GM21515 (cell line): ENCODE data around the gene PSENEN.
"Not testable (repeated sequence)": the region's sequence is repeated elsewhere in the genome, so short reads cannot be mapped to it uniquely, and the experiment has no call there.

Experiments
- ATAC-seq: cut with Tn5 transposase; IDR thresholded peaks from one replicate; pipeline ENCODE4 v1.9.1; 2021; ENCODE audit not compliant: unreplicated experiment

The PSENEN gene

GRCh38 chr19:35768082-35768421, 22.6 kb downstream of the PSENEN start:
- no peak for ATAC-seq

GRCh38 chr19:35772362-35772761, 26.9 kb downstream of the PSENEN start:
- not testable (repeated sequence) for ATAC-seq

- ATAC-seq = no peak
Observed at GRCh38 chr19:35773020-35773806, 27.8 kb downstream of the PSENEN start.

GRCh38 chr19:35774274-35775045, 29.0 kb downstream of the PSENEN start:
- no peak for ATAC-seq

GRCh38 chr19:35775046-35775297, 29.5 kb downstream of the PSENEN start:
- ATAC-seq = no peak

- peak; percentile 91 for ATAC-seq
Observed at GRCh38 chr19:35775298-35776101, 30.0 kb downstream of the PSENEN start, which contains the start of gene ARHGAP33. ARHGAP33 (plus strand) TSS chr19:35775564; CDS start chr19:35775659, 95 bp downstream.

- no peak for ATAC-seq
Observed at GRCh38 chr19:35776102-35776788, 30.8 kb downstream of the PSENEN start.

- no peak for ATAC-seq
Observed at GRCh38 chr19:35777086-35777841, 31.8 kb downstream of the PSENEN start.

GRCh38 chr19:35777961-35778360, 32.5 kb downstream of the PSENEN start:
- no peak for ATAC-seq

GRCh38 chr19:35779033-35779432, 33.6 kb downstream of the PSENEN start:
- no peak for ATAC-seq

GRCh38 chr19:35780058-35780457, 34.6 kb downstream of the PSENEN start:
- no peak for ATAC-seq

- no peak for ATAC-seq
Observed at GRCh38 chr19:35780717-35781116, 35.3 kb downstream of the PSENEN start.

- ATAC-seq = no peak
Observed at GRCh38 chr19:35781650-35782049, 36.2 kb downstream of the PSENEN start.

- ATAC-seq = no peak
Observed at GRCh38 chr19:35782589-35782988, 37.1 kb downstream of the PSENEN start.

- ATAC-seq = no peak
Observed at GRCh38 chr19:35783469-35784434, 38.3 kb downstream of the PSENEN start.

GRCh38 chr19:35784503-35785338, 39.3 kb downstream of the PSENEN start:
- no peak for ATAC-seq

- ATAC-seq = no peak
Observed at GRCh38 chr19:35785339-35785627, 39.8 kb downstream of the PSENEN start.

- no peak for ATAC-seq
Observed at GRCh38 chr19:35786299-35787160, 41.1 kb downstream of the PSENEN start.
